ENCODE data around the gene DDI1. TPM values are rescaled to one million over a fixed set of nuclear protein-coding genes. Genes with fewer than 3 reads are reported as not detected.

DDI1 gene
- polyA plus RNA-seq, 3 donors, result not detected

DNA sequence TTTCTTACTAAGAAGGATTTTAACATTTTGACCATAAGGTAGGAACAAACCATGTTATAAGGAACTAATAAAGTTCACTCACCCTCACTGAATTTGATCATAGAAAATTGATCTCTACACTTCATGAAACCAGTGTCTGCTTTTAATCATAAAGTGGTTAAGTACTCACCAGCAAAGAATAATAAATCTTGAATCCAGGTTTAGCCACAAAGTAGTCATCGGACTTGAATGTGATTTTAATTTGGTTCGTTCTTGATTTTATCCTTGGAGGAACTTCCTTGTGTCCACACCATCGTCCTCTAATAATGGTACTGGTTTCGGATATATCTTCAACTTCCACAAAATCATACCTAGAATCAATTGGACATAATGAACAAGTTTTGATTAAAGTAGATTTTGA lies 40.5 kb upstream of the DDI1 start:
- Mint-ChIP-seq H3K4me3 (no peak overlapping the region), H3K27me3 (ENCODE audit: low read depth in 3 of 3) (no peaks in the 10 kb centered on the region), H3K4me1 (no peaks in the 10 kb centered on the region), H3K9me3 (peaks cover 0 to 2% (median 0%) of the 10 kb centered on the region in 7 donors), H3K27ac (no peak overlapping the region), H3K36me3 (no peaks in the 10 kb centered on the region)
- H3K4me1 ChIP-seq (ENCODE audit: control insufficient read depth in 1 of 2, insufficient read depth in 2 of 2, low read length in 2 of 2), result no peaks in the 10 kb centered on the region
- no peaks in the 10 kb centered on the region for H3K36me3 ChIP-seq (replicated peaks in 1 of 2; ENCODE audit: control insufficient read depth in 1 of 2, insufficient read depth in 2 of 2, low read length in 2 of 2)
- WGBS (ENCODE audit: insufficient coverage), result no CpG with 5 or more reads among the region's 4 CpGs
- no peaks in the 10 kb centered on the region for H3K79me2 ChIP-seq (ENCODE audit: insufficient read depth, low read length)
- no peaks in the 10 kb centered on the region for H4K20me1 ChIP-seq (ENCODE audit: insufficient read depth, low read length)
- no peak overlapping the region for H3K4me2 ChIP-seq (replicated peaks; ENCODE audit: extremely low read depth, low read length, poor library complexity, severe bottlenecking)
- TF ChIP-seq, protein P1, sequence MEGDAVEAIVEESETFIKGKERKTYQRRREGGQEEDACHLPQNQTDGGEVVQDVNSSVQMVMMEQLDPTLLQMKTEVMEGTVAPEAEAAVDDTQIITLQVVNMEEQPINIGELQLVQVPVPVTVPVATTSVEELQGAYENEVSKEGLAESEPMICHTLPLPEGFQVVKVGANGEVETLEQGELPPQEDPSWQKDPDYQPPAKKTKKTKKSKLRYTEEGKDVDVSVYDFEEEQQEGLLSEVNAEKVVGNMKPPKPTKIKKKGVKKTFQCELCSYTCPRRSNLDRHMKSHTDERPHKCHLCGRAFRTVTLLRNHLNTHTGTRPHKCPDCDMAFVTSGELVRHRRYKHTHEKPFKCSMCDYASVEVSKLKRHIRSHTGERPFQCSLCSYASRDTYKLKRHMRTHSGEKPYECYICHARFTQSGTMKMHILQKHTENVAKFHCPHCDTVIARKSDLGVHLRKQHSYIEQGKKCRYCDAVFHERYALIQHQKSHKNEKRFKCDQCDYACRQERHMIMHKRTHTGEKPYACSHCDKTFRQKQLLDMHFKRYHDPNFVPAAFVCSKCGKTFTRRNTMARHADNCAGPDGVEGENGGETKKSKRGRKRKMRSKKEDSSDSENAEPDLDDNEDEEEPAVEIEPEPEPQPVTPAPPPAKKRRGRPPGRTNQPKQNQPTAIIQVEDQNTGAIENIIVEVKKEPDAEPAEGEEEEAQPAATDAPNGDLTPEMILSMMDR (IDR thresholded peaks at IDR 0.05), result no peak
- DNase-seq, result no peak
- intact Hi-C loops (cut with micrococcal nuclease), result no loop called here
- H3K9ac ChIP-seq (ENCODE audit: insufficient read depth, low read length, poor library complexity, severe bottlenecking), result no peak overlapping the region
- H3K27ac ChIP-seq (ENCODE audit: low read depth in 1 of 2, low read length in 2 of 2), result no peak overlapping the region
- no peaks in the 10 kb centered on the region for H3K27me3 ChIP-seq (ENCODE audit: control insufficient read depth in 2 of 2, insufficient read depth in 2 of 2, low read length in 2 of 2)
- no peak overlapping the region for H3K4me3 ChIP-seq (replicated peaks in 1 of 3; ENCODE audit: low read depth in 2 of 3, low read length in 3 of 3)
- H2AFZ ChIP-seq (ENCODE audit: insufficient read depth, low read depth, low read length, poor library complexity, severe bottlenecking), result no peak overlapping the region
- H3K9me3 ChIP-seq (replicated peaks in 1 of 2; ENCODE audit: control insufficient read depth in 1 of 2, insufficient read depth in 1 of 2, low read length in 2 of 2), result no peaks in the 10 kb centered on the region

DNA sequence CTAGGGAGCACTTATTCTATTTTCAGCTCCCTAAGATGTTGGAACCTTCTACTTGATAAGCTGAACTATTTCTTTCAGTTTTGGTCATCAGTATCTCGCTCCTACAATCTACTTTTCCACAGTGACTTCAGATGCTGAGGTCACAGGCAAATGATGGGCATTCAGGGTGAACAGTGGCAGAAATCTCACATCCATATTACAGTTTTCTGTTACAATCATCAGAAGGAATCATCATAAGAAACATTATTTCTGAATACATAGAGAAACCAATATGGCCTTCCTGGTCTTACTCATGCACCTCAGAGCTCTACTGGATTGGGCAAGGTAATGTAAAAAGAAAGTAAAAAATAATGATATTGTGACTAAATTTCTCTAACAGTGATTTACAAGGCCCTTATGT lies 39.4 kb upstream of the DDI1 start:
- H3K27me3 ChIP-seq (ENCODE audit: control insufficient read depth in 2 of 2, insufficient read depth in 2 of 2, low read length in 2 of 2), result no peaks in the 10 kb centered on the region
- 86% methylated on average over 1 of the region's 1 CpG for WGBS (ENCODE audit: insufficient coverage)
- TF ChIP-seq, protein P1 (IDR thresholded peaks at IDR 0.05), result no peak
- H4K20me1 ChIP-seq (ENCODE audit: insufficient read depth, low read length), result no peaks in the 10 kb centered on the region
- H2AFZ ChIP-seq (ENCODE audit: insufficient read depth, low read depth, low read length, poor library complexity, severe bottlenecking), result no peak overlapping the region
- H3K9ac ChIP-seq (ENCODE audit: insufficient read depth, low read length, poor library complexity, severe bottlenecking), result no peak overlapping the region
- peaks cover 0 to 3% (median 0%) of the 10 kb centered on the region in 7 donors for H3K9me3 Mint-ChIP-seq
- H3K79me2 ChIP-seq (ENCODE audit: insufficient read depth, low read length), result no peaks in the 10 kb centered on the region
- H3K4me2 ChIP-seq (replicated peaks; ENCODE audit: extremely low read depth, low read length, poor library complexity, severe bottlenecking), result no peak overlapping the region
- no peak overlapping the region for H3K4me3 ChIP-seq (replicated peaks in 1 of 3; ENCODE audit: low read depth in 2 of 3, low read length in 3 of 3)
- H3K4me1 Mint-ChIP-seq, result no peaks in the 10 kb centered on the region
- no peak overlapping the region for H3K27ac ChIP-seq (ENCODE audit: low read depth in 1 of 2, low read length in 2 of 2)
- no peaks in the 10 kb centered on the region for H3K4me1 ChIP-seq (ENCODE audit: control insufficient read depth in 1 of 2, insufficient read depth in 2 of 2, low read length in 2 of 2)
- no peak overlapping the region for H3K27ac Mint-ChIP-seq
- no peaks in the 10 kb centered on the region for H3K36me3 ChIP-seq (replicated peaks in 1 of 2; ENCODE audit: control insufficient read depth in 1 of 2, insufficient read depth in 2 of 2, low read length in 2 of 2)
- H3K9me3 ChIP-seq (replicated peaks in 1 of 2; ENCODE audit: control insufficient read depth in 1 of 2, insufficient read depth in 1 of 2, low read length in 2 of 2), result no peaks in the 10 kb centered on the region
- H3K36me3 Mint-ChIP-seq, result no peaks in the 10 kb centered on the region
- H3K4me3 Mint-ChIP-seq, result no peak overlapping the region
- DNase-seq, result no peak
- intact Hi-C loops (cut with micrococcal nuclease), result no loop called here
- H3K27me3 Mint-ChIP-seq (ENCODE audit: low read depth in 3 of 3), result no peaks in the 10 kb centered on the region
